ENCODE data around the gene ETV1. TPM values are rescaled to one million over a fixed set of nuclear protein-coding genes. Genes with fewer than 3 reads are reported as not detected.

Gene ETV1
- total and polyA plus RNA-seq, 9 of the 15 experiments (the other 6 are each of a cell fraction or from before 2014, with no cell fraction given): 7.2 to 27.4 (median 14.0) TPM

DNA sequence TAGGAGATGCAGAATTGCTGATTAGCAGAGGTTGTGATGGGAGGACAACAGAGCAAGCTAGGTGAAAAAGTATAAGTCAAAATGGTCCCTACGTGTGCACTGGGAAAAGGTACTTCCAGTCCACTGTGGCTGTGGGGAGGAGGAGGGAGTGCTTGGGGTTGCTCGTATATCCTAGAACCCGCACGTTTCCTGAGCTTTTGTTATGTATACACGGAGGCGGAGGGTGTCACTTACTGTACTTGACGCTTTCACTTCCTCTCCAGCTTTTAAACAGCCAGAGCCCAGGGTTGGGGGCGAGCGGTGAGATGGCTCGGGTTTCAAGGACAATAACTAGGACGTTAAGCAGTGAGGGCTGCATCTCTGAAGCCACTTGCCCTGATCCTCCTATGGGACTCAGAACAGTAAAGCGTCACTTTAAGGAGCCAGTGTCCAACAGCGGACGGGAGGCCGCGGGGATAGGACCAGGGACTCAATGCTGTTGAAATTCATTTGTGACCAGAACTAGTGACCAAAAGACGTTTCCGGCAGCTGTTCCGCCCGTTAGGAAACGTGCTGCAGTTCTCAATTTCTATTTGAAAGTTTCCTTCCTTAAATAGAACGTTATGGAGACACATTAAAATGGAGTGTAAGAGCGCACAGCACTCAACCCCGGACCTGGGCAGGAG, 985 bp upstream of the ETV1 start (continued):
- TF ChIP-seq POLR2H (tag; IDR thresholded peaks at IDR 0.05; ENCODE audit: low read depth) (no peak), SRSF9 (IDR thresholded peaks at IDR 0.05; ENCODE audit: borderline replicate concordance, low read depth, low read length) (no peak), PTRF (tag; IDR thresholded peaks at IDR 0.05) (no peak), ZNF217 (CRISPR knock-in tag; IDR thresholded peaks at IDR 0.05) (no peak), CC2D1A (IDR thresholded peaks at IDR 0.05) (0 out of 2 replicates have a peak, but pooled peaks have one; percentile 6), ZNF436 (CRISPR knock-in tag; IDR thresholded peaks at IDR 0.05) (no peak), SOX6 (IDR thresholded peaks at IDR 0.05) (peak; percentile 58; the same call in 1 of the 2 replicates), KAT8 (IDR thresholded peaks at IDR 0.05; ENCODE audit: low read depth) (no peak), DDX20 (tag; IDR thresholded peaks at IDR 0.05; ENCODE audit: low read depth) (no peak), ZNF175 (CRISPR knock-in tag; IDR thresholded peaks at IDR 0.05; ENCODE audit: low read depth) (no peak), HCFC1 (IDR thresholded peaks at IDR 0.05; ENCODE audit: low read depth, low read length) (no peak; the same call in 1 of the 2 replicates), NFE2L1 (tag; IDR thresholded peaks at IDR 0.05; ENCODE audit: borderline replicate concordance, low read depth) (no peak), ZNF3 (CRISPR knock-in tag; IDR thresholded peaks at IDR 0.05) (no peak), NUFIP1 (IDR thresholded peaks at IDR 0.05; ENCODE audit: partially characterized antibody) (no peak), THRAP3 (IDR thresholded peaks at IDR 0.05; ENCODE audit: borderline replicate concordance) (no peak), BRD4 (IDR thresholded peaks at IDR 0.05) (no peak; the same call in 1 of the 2 replicates)
- TF ChIP-seq, protein P1, sequence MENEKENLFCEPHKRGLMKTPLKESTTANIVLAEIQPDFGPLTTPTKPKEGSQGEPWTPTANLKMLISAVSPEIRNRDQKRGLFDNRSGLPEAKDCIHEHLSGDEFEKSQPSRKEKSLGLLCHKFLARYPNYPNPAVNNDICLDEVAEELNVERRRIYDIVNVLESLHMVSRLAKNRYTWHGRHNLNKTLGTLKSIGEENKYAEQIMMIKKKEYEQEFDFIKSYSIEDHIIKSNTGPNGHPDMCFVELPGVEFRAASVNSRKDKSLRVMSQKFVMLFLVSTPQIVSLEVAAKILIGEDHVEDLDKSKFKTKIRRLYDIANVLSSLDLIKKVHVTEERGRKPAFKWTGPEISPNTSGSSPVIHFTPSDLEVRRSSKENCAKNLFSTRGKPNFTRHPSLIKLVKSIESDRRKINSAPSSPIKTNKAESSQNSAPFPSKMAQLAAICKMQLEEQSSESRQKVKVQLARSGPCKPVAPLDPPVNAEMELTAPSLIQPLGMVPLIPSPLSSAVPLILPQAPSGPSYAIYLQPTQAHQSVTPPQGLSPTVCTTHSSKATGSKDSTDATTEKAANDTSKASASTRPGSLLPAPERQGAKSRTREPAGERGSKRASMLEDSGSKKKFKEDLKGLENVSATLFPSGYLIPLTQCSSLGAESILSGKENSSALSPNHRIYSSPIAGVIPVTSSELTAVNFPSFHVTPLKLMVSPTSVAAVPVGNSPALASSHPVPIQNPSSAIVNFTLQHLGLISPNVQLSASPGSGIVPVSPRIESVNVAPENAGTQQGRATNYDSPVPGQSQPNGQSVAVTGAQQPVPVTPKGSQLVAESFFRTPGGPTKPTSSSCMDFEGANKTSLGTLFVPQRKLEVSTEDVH (IDR thresholded peaks at IDR 0.05; ENCODE audit: low read depth, partially characterized antibody): no peak
- TF ChIP-seq, protein P2, sequence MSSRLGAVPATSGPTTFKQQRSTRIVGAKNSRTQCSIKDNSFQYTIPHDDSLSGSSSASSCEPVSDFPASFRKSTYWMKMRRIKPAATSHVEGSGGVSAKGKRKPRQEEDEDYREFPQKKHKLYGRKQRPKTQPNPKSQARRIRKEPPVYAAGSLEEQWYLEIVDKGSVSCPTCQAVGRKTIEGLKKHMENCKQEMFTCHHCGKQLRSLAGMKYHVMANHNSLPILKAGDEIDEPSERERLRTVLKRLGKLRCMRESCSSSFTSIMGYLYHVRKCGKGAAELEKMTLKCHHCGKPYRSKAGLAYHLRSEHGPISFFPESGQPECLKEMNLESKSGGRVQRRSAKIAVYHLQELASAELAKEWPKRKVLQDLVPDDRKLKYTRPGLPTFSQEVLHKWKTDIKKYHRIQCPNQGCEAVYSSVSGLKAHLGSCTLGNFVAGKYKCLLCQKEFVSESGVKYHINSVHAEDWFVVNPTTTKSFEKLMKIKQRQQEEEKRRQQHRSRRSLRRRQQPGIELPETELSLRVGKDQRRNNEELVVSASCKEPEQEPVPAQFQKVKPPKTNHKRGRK (tag; IDR thresholded peaks at IDR 0.05): no peak
- TF ChIP-seq, protein P3, sequence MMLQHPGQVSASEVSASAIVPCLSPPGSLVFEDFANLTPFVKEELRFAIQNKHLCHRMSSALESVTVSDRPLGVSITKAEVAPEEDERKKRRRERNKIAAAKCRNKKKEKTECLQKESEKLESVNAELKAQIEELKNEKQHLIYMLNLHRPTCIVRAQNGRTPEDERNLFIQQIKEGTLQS (IDR thresholded peaks at IDR 0.05): no peak
- TF ChIP-seq, protein P3 (CRISPR knock-in tag; conservative IDR thresholded peaks at IDR 0.05): no peak
- TF ChIP-seq, protein P4, sequence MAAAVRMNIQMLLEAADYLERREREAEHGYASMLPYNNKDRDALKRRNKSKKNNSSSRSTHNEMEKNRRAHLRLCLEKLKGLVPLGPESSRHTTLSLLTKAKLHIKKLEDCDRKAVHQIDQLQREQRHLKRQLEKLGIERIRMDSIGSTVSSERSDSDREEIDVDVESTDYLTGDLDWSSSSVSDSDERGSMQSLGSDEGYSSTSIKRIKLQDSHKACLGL (CRISPR knock-in tag; IDR thresholded peaks at IDR 0.05; ENCODE audit: borderline replicate concordance, poor library complexity, severe bottlenecking): no peak
- TF ChIP-seq, protein P5, sequence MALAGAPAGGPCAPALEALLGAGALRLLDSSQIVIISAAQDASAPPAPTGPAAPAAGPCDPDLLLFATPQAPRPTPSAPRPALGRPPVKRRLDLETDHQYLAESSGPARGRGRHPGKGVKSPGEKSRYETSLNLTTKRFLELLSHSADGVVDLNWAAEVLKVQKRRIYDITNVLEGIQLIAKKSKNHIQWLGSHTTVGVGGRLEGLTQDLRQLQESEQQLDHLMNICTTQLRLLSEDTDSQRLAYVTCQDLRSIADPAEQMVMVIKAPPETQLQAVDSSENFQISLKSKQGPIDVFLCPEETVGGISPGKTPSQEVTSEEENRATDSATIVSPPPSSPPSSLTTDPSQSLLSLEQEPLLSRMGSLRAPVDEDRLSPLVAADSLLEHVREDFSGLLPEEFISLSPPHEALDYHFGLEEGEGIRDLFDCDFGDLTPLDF (CRISPR knock-in tag; IDR thresholded peaks at IDR 0.05): no peak
